Measurements from ENCODE around the gene FALEC. TPM values are rescaled to one million over a fixed set of nuclear protein-coding genes. Genes with fewer than 3 reads are reported as not detected.
"Not testable (repeated sequence)": the region's sequence is repeated elsewhere in the genome, so short reads cannot be mapped to it uniquely, and the experiment has no call there.

The FALEC gene
- polyA plus RNA-seq, 1 donor = 1.1 TPM

- DNase-seq (ENCODE audit: low read depth) = no peak
Measured at GRCh38 chr1:150558761-150559655, 43.5 kb downstream of the FALEC start.

- no peak for DNase-seq (ENCODE audit: low read depth)
Measured at GRCh38 chr1:150559656-150560010, 44.1 kb downstream of the FALEC start.

- no peak for DNase-seq (ENCODE audit: low read depth)
Measured at GRCh38 chr1:150560011-150560438, 44.5 kb downstream of the FALEC start.

- DNase-seq (ENCODE audit: low read depth) = no peak
Measured at GRCh38 chr1:150560576-150561253, 45.2 kb downstream of the FALEC start.

GRCh38 chr1:150561254-150561973 is 45.9 kb downstream of the FALEC start:
- DNase-seq (ENCODE audit: low read depth) = peak; percentile 89

GRCh38 chr1:150561974-150562445 is 46.5 kb downstream of the FALEC start:
- no peak for DNase-seq (ENCODE audit: low read depth)

- no peak for DNase-seq (ENCODE audit: low read depth)
Measured at GRCh38 chr1:150562446-150563339, 47.1 kb downstream of the FALEC start.

- DNase-seq (ENCODE audit: low read depth) = no peak
Measured at GRCh38 chr1:150563340-150564038, 47.9 kb downstream of the FALEC start.

GRCh38 chr1:150564051-150564991 is 48.8 kb downstream of the FALEC start:
- DNase-seq (ENCODE audit: low read depth) = no peak

GRCh38 chr1:150565240-150565991 is 49.9 kb downstream of the FALEC start:
- DNase-seq (ENCODE audit: low read depth) = not testable (repeated sequence)

GRCh38 chr1:150566589-150567340 is 51.2 kb downstream of the FALEC start:
- DNase-seq (ENCODE audit: low read depth) = no peak

GRCh38 chr1:150567341-150567716 is 51.8 kb downstream of the FALEC start:
- no peak for DNase-seq (ENCODE audit: low read depth)

GRCh38 chr1:150567717-150568593 is 52.4 kb downstream of the FALEC start:
- DNase-seq (ENCODE audit: low read depth) = no peak

- DNase-seq (ENCODE audit: low read depth) = no peak
Measured at GRCh38 chr1:150568594-150568966, 53.0 kb downstream of the FALEC start.

- DNase-seq (ENCODE audit: low read depth) = no peak
Measured at GRCh38 chr1:150572918-150573647, 57.5 kb downstream of the FALEC start.

GRCh38 chr1:150573648-150574071 is 58.1 kb downstream of the FALEC start:
- DNase-seq (ENCODE audit: low read depth) = not testable (repeated sequence)

Measured in forelimb muscle (tissue), 1 donor.